BE2C (cell line): Measurements from ENCODE around the gene PPAN.

Experiments used
- DNase-seq: peaks from one replicate; pipeline ENCODE4 v3.0.0-alpha.2; 2020
- H3K27me3 ChIP-seq: fragments of 250-450 bp; sonication (Bioruptor Pico); 2 replicates; pipeline ENCODE4 v1.5.1; 2020; ENCODE audit warnings: mild to moderate bottlenecking
- H3K36me3 ChIP-seq: fragments of 250-450 bp; sonication (Bioruptor Pico); 2 replicates; pipeline ENCODE4 v1.5.1; 2020; ENCODE audit warnings: mild to moderate bottlenecking
- H3K4me1 ChIP-seq: fragments of 250-450 bp; sonication (Bioruptor Pico); 2 replicates; pipeline ENCODE4 v1.5.1; 2020
- H3K4me3 ChIP-seq: 2 replicates; pipeline ENCODE4 v1.5.1; 2011; ENCODE audit warnings: low read depth, low read length
- H3K9me3 ChIP-seq: fragments of 250-450 bp; sonication (Bioruptor Pico); 2 replicates; pipeline ENCODE4 v1.5.1; 2020
- TF ChIP-seq, protein P1 (sequence below): IDR thresholded peaks from 2 replicates; pipeline ENCODE4 v1.5.1; 2012; ENCODE audit warnings: mild to moderate bottlenecking, low read depth, low read length

The PPAN gene

GRCh38 chr19:10095948-10096614 lies 10.1 kb upstream of the PPAN start:
- Histone ChIP-seq H3K4me1 (peaks cover 2% of the 10 kb centered on the region; the same call in 1 of the 2 replicates), H3K36me3 (no peaks in the 10 kb centered on the region), H3K4me3 (no peak overlapping the region), H3K9me3 (peaks cover 13% of the 10 kb centered on the region), H3K27me3 (no peaks in the 10 kb centered on the region)
- TF ChIP-seq, protein P1, sequence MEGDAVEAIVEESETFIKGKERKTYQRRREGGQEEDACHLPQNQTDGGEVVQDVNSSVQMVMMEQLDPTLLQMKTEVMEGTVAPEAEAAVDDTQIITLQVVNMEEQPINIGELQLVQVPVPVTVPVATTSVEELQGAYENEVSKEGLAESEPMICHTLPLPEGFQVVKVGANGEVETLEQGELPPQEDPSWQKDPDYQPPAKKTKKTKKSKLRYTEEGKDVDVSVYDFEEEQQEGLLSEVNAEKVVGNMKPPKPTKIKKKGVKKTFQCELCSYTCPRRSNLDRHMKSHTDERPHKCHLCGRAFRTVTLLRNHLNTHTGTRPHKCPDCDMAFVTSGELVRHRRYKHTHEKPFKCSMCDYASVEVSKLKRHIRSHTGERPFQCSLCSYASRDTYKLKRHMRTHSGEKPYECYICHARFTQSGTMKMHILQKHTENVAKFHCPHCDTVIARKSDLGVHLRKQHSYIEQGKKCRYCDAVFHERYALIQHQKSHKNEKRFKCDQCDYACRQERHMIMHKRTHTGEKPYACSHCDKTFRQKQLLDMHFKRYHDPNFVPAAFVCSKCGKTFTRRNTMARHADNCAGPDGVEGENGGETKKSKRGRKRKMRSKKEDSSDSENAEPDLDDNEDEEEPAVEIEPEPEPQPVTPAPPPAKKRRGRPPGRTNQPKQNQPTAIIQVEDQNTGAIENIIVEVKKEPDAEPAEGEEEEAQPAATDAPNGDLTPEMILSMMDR = no peak
- DNase-seq = peak; percentile 94

- Histone ChIP-seq H3K27me3 (no peaks in the 10 kb centered on the region), H3K4me1 (peaks cover 2% of the 10 kb centered on the region; the same call in 1 of the 2 replicates), H3K4me3 (no peak overlapping the region), H3K9me3 (peaks cover 13% of the 10 kb centered on the region), H3K36me3 (no peaks in the 10 kb centered on the region)
- DNase-seq = no peak
- TF ChIP-seq, protein P1 = no peak
These were observed 9.6 kb upstream of the PPAN start for GRCh38 chr19:10096615-10096963.

GRCh38 chr19:10100163-10100785 lies 5.9 kb upstream of the PPAN start:
- Histone ChIP-seq H3K27me3 (no peaks in the 10 kb centered on the region), H3K4me3 (no peak overlapping the region), H3K9me3 (peaks cover 13% of the 10 kb centered on the region), H3K36me3 (no peaks in the 10 kb centered on the region), H3K4me1 (peaks cover 2% of the 10 kb centered on the region; the same call in 1 of the 2 replicates)
- TF ChIP-seq, protein P1 = no peak
- no peak for DNase-seq

DNA sequence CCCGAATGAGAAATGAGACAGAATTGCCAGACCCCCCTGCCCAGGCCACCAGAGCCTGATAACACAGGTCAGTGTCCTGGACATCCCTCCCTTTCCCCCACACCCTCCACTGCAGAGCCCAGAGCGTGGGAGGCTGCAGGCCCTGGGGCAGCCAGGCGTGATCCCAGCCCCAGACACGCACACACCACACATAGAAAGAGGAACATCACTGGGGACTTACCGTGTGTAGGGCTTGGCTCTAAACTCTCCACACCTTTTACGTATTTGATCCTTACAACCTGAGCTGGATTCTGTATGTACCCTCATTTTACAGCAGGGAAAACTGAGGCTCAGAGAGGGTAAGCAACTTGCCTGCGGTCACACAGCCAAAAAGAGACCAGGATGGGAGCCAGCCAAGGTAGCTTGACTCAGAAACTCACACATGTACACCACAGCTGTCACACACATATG lies 3.4 kb upstream of the PPAN start:
- Histone ChIP-seq H3K4me1 (0 out of 2 replicates have a peak, but pooled peaks cover 2% of the 10 kb centered on the region), H3K27me3 (no peaks in the 10 kb centered on the region), H3K4me3 (no peak overlapping the region), H3K9me3 (no peaks in the 10 kb centered on the region), H3K36me3 (peaks cover 11% of the 10 kb centered on the region)
- DNase-seq = peak; percentile 43
- TF ChIP-seq, protein P1 = no peak

DNA sequence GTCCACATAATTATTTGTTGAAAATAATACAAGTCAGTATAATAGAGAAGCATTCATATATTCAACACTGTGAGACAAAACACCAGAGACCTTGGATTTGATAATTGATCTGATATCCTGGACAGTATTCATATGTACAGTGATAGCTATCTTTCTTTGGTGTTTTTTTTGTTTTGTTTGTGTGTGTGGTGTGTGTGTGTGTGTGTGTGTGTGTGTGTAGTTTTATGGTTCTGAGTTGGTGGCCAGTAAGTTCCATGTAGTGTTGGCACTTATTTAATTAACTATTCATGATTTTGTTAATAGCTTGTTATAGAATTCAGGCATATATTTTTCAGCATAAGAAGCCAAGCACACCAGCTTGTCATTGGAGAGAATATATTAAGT lies 2.0 kb upstream of the PPAN start:
- H3K27me3 ChIP-seq = no peaks in the 10 kb centered on the region
- H3K9me3 ChIP-seq = no peaks in the 10 kb centered on the region
- H3K4me1 ChIP-seq = 0 out of 2 replicates have a peak, but pooled peaks cover 3% of the 10 kb centered on the region
- no peak for DNase-seq
- peaks cover 22% of the 10 kb centered on the region for H3K36me3 ChIP-seq
- TF ChIP-seq, protein P1 = no peak
- no peak overlapping the region for H3K4me3 ChIP-seq
